Lung (tissue), 12 donors: ENCODE data around the gene CFAP54. TPM values are rescaled to one million over a fixed set of nuclear protein-coding genes. Genes with fewer than 3 reads are reported as not detected.

ENCODE experiments used
- ATAC-seq: fragments of 200-7000 bp; cut with Tn5 transposase; one replicate; pipeline ENCODE4 v1.9.1; 2020; ENCODE audit warnings: moderate number of reproducible peaks; ENCODE audit not compliant: insufficient read depth, low FRiP score
- DNase-seq, 3 donors: peaks; one replicate each; pipeline ENCODE4 v3.0.0-alpha.2; 2013 to 2017
- H3K27ac ChIP-seq, 2 donors: one replicate each; pipeline ENCODE4 v1.5.1; 2013; ENCODE audit warnings: mild to moderate bottlenecking in 2 of 2, moderate library complexity in 2 of 2, control low read depth in 1 of 2, inconsistent platforms in 1 of 2, low read depth in 1 of 2, low read length in 1 of 2
- H3K27me3 ChIP-seq, 3 donors: one replicate each; pipeline ENCODE4 v1.5.1; 2013; ENCODE audit warnings: low read length in 2 of 3; ENCODE audit not compliant: control insufficient read depth in 3 of 3, insufficient read depth in 3 of 3
- H3K36me3 ChIP-seq, 4 donors: one replicate each; pipeline ENCODE4 v1.5.1; 2013; ENCODE audit warnings: low read length in 4 of 4, mild to moderate bottlenecking in 1 of 4, moderate library complexity in 1 of 4; ENCODE audit not compliant: control insufficient read depth in 4 of 4, insufficient read depth in 4 of 4
- H3K4me1 ChIP-seq, 5 donors: one replicate each; pipeline ENCODE4 v1.5.1; 2013; ENCODE audit warnings: low read length in 5 of 5, mild to moderate bottlenecking in 2 of 5, moderate library complexity in 1 of 5; ENCODE audit not compliant: control insufficient read depth in 5 of 5, insufficient read depth in 5 of 5
- H3K4me3 ChIP-seq: one replicate; pipeline ENCODE4 v1.5.1; 2013; ENCODE audit warnings: mild to moderate bottlenecking, control low read depth, moderate library complexity
- H3K9ac ChIP-seq, 2 donors: one replicate each; pipeline ENCODE4 v1.5.1; 2013; ENCODE audit warnings: low read length in 2 of 2, control low read depth in 1 of 2; ENCODE audit not compliant: insufficient read depth in 1 of 2
- H3K9me3 ChIP-seq, 4 donors: one replicate each; pipeline ENCODE4 v1.5.1; 2013; ENCODE audit warnings: low read length in 3 of 4, mild to moderate bottlenecking in 1 of 4, moderate library complexity in 1 of 4; ENCODE audit not compliant: control insufficient read depth in 4 of 4, insufficient read depth in 3 of 4
- WGBS, 2 donors: extraction: QIAGEN DNeasy Blood & Tissue Kit; methylation state at CpG; one replicate each; pipeline ENCODE4 v1.1.7; 2013; 5-methylcytosine and 5-hydroxymethylcytosine counted together
- polyA plus RNA-seq, 2 donors: library from polyadenylated mRNA; stranded (reverse); fragments of 200-250 nt; gene quantifications; one replicate each; pipeline ENCODE4 v1.2.1, GENCODE V29; 2013
- total RNA-seq, 2 donors: library from RNA; depleted of rRNA in 1 of 2; stranded (reverse); fragments of >200 nt in 1 of 2; gene quantifications; one replicate each; pipeline ENCODE4 v1.2.1, GENCODE V29; 2014 to 2021
- TF ChIP-seq, protein P1 (sequence below): IDR thresholded peaks from 2 replicates; pipeline ENCODE4 v1.5.1; 2012; ENCODE audit warnings: mild to moderate bottlenecking; ENCODE audit errors: control extremely low read depth, extremely low read depth
- donor health status: control.
- donor health status: control.
- donor health status: Bipolar disorder and iron deficiency.
- donor health status: healthy.
- donor health status: DM: yes; HTN: yes; CAD: no.

CFAP54 gene
- total and polyA plus RNA-seq, 4 donors: 0.80 to 35.4 (median 8.2) TPM

DNA sequence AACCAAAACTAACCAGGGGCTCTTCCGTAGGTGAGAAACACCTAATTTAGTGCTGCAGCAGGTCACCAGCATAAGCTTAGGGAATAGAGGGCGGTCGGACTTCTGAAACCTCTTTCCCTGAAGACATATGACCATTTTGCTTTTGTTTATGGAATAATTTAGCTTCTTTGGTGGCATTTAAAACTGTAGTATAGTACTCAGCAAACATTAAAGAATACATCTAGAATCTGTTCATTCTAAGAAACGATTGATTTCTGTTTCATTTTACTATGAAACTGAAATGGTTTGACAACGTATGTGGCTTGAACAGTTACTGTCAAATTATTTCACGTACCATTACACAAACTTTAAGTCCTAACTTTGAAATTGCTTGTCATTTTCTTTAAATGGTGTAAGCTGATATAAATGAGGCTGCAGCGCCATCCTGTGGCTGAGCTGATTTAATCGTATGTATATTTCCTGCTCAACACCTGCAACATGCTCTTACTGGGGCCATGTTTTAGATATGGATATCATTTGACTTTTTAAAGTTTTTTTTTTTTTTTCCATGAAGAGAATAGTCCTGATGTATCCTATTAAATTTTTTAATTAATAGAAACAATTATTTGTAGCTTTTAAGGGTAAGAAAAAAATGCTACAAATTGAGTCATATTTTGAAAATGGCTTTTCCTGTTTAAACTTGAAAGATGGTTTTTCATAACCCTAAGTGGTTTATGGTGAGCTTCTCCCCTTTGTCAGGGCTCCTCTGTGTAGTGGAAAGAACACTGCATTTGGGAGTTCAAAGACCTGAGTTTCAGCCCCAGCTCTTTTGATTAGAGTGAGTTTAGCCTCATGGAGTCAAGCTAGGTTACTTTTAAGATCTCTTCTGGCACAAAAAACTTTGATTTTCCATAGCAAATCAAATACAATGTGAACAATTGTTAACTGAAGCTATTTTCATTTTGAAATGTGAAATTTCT is 27.4 kb downstream of the CFAP54 start:
- Histone ChIP-seq H3K36me3 (no peaks in the 10 kb centered on the region), H3K9me3 (no peaks in the 10 kb centered on the region), H3K4me1 (peaks cover 0 to 19% (median 0%) of the 10 kb centered on the region in 5 donors), H3K9ac (no peak overlapping the region), H3K4me3 (no peak overlapping the region), H3K27me3 (no peaks in the 10 kb centered on the region), H3K27ac (no peak overlapping the region)
- TF ChIP-seq, protein P1, sequence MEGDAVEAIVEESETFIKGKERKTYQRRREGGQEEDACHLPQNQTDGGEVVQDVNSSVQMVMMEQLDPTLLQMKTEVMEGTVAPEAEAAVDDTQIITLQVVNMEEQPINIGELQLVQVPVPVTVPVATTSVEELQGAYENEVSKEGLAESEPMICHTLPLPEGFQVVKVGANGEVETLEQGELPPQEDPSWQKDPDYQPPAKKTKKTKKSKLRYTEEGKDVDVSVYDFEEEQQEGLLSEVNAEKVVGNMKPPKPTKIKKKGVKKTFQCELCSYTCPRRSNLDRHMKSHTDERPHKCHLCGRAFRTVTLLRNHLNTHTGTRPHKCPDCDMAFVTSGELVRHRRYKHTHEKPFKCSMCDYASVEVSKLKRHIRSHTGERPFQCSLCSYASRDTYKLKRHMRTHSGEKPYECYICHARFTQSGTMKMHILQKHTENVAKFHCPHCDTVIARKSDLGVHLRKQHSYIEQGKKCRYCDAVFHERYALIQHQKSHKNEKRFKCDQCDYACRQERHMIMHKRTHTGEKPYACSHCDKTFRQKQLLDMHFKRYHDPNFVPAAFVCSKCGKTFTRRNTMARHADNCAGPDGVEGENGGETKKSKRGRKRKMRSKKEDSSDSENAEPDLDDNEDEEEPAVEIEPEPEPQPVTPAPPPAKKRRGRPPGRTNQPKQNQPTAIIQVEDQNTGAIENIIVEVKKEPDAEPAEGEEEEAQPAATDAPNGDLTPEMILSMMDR: peak; percentile 81
- ATAC-seq (peak; percentile 83), DNase-seq (peak; percentile 81 to 89 (median 86))
- 30 to 37% methylated on average over 8 of the region's 8 CpGs for WGBS, 2 donors

DNA sequence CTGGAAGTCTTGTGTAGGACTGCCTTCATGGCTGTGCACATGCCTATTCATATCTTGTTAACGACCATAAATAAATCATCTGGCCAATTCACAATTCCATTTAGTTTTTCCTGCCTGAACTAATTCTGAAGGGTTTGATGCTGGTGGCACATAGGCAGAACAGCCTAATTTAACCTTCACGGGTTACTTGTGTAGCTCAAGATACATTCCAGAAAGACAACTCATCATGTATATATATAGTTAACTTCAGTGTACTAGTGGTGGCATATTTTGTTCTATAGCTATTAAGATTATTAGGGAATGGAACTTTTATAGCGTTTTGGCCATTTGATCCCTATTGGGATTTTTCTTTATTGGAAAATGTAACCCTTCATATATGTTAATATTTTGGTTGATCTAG is 31.4 kb downstream of the CFAP54 start:
- H3K4me3 ChIP-seq: no peak overlapping the region
- WGBS, 2 donors: 90 to 91% methylated on average over 3 of the region's 3 CpGs
- H3K36me3 ChIP-seq: no peaks in the 10 kb centered on the region
- peaks cover 0 to 5% (median 0%) of the 10 kb centered on the region in 5 donors for H3K4me1 ChIP-seq
- ATAC-seq (no peak), DNase-seq (no peak)
- TF ChIP-seq, protein P1: no peak
- no peaks in the 10 kb centered on the region for H3K9me3 ChIP-seq
- H3K27me3 ChIP-seq: no peaks in the 10 kb centered on the region
- no peak overlapping the region for H3K27ac ChIP-seq
- no peak overlapping the region for H3K9ac ChIP-seq

DNA sequence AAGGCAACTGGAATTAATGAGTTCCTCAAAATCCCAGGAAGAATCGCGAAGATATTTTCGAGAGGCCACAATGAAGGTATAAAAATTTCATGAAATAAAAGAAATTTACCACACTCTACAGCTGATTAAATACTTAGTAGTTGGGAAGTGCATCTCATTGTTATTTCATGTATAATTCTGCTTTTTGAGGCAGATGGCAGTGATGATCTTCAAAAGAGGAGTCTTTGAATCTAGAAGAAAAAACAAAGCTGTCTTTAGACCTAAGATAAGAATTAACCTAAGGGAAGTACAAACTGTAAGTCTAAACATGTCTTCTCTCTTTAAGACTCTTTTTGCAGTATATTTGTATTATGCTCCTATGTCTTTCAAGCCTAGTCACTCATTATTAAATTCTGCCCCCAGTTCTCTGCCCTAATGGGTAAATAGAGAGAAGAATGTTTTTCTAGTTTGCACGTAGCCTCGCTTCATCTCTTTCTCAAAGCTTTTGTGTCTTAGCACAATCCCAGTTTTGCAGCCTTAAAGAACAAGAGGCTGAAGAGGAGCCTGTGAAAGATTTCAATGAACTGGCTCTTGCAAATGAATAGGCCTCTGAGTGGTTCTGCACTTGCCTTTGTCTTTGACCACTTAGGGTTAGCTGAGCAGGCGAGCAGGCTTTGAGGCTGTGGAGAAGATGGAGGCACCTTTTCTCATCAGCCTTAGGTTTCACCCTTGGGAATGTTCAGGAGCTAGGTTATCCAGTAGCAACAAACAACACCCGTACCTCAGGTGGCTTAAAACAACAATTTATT is 32.7 kb downstream of the CFAP54 start:
- DNase-seq (no peak), ATAC-seq (no peak)
- Histone ChIP-seq H3K4me3 (no peak overlapping the region), H3K36me3 (no peaks in the 10 kb centered on the region), H3K27ac (no peak overlapping the region), H3K27me3 (no peaks in the 10 kb centered on the region), H3K4me1 (no peaks in the 10 kb centered on the region), H3K9ac (no peak overlapping the region), H3K9me3 (no peaks in the 10 kb centered on the region)
- WGBS, 2 donors: 95 to 96% methylated on average over 7 of the region's 7 CpGs
- TF ChIP-seq, protein P1: no peak
